ENCODE results near the gene CBLN3.
A peak's percentile ranks its signal among the peaks of the same experiment; 100 is the strongest.

DNA sequence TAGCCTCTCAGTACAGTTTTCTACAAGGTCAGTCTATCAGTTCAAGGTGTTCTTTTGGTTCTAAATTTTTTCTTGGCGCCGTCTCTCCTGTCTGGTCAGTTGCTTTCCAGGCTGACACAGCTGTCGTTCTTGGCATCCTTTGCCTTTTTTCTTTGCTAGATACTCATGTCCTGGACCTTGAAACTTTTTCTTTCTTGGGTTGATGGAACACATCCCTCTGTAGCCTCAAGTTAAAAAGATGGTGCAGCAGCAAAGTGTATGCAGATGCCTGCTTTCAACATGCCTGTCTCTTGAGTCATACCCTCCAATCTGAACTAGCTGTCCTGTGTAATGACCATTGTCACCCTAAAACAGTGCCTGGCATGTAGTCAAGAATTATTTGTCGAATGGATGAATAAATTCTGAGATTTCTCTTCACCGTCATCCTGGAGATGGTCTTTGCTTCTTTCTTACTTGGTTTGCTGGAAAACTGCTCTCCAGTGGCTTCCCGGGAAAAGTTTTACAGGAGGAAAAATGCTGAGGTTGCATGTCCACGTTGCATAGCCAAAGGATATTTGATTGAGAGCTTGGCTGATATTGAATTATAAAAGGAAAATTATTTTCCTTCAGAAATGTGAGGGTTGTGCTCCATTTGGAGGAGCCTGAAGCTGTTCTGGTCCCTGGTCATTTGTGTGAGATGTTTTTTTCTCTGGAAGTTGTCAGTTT, 26.0 kb downstream of the CBLN3 start:
- TF ChIP-seq POLR2A (IDR thresholded peaks at IDR 0.05) (no peak), EP300 (IDR thresholded peaks at IDR 0.05; ENCODE audit: low read depth) (no peak), POLR2AphosphoS5 (IDR thresholded peaks at IDR 0.05) (peak in 1 of 3 donors; percentile 13)
- TF ChIP-seq, protein P1, sequence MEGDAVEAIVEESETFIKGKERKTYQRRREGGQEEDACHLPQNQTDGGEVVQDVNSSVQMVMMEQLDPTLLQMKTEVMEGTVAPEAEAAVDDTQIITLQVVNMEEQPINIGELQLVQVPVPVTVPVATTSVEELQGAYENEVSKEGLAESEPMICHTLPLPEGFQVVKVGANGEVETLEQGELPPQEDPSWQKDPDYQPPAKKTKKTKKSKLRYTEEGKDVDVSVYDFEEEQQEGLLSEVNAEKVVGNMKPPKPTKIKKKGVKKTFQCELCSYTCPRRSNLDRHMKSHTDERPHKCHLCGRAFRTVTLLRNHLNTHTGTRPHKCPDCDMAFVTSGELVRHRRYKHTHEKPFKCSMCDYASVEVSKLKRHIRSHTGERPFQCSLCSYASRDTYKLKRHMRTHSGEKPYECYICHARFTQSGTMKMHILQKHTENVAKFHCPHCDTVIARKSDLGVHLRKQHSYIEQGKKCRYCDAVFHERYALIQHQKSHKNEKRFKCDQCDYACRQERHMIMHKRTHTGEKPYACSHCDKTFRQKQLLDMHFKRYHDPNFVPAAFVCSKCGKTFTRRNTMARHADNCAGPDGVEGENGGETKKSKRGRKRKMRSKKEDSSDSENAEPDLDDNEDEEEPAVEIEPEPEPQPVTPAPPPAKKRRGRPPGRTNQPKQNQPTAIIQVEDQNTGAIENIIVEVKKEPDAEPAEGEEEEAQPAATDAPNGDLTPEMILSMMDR (IDR thresholded peaks at IDR 0.05) = no peak
